Stomach (tissue), 4 donors: ENCODE results near the gene GOLGB1.

Experiments
- CTCF ChIP-seq, 7 experiments: fragments of 450-650 bp in 4 of 7; fragments of 200-600 bp in 3 of 7; sonication (generic) in 3 of 7; IDR thresholded peaks; one replicate each; pipeline ENCODE4 v1.5.1; 2016 to 2019; ENCODE audit warnings: antibody characterized with exemption in 7 of 7, control low read depth in 2 of 7, mild to moderate bottlenecking in 1 of 7
- POLR2A ChIP-seq, 4 donors: fragments of 450-650 bp; IDR thresholded peaks; one replicate each; pipeline ENCODE4 v1.6.1; 2016; ENCODE audit warnings: antibody characterized with exemption in 4 of 4, control low read depth in 2 of 4, mild to moderate bottlenecking in 1 of 4, moderate library complexity in 1 of 4
- POLR2AphosphoS5 ChIP-seq, 3 donors: sonication (generic); formaldehyde crosslinking; IDR thresholded peaks; one replicate each; pipeline ENCODE4 v1.6.1; 2016; ENCODE audit warnings: antibody characterized with exemption in 3 of 3

GRCh38 chr3:121627622-121628021, 121.9 kb downstream of the GOLGB1 start:
- no peak for TF ChIP-seq CTCF (IDR thresholded peaks at IDR 0.05)
- TF ChIP-seq POLR2AphosphoS5 (IDR thresholded peaks at IDR 0.05): no peak
- no peak for TF ChIP-seq POLR2A (IDR thresholded peaks at IDR 0.05)
